Pancreas (tissue), 10 donors: Measurements from ENCODE around the gene ZACN. TPM values are rescaled to one million over a fixed set of nuclear protein-coding genes. Genes with fewer than 3 reads are reported as not detected.
A peak's percentile ranks its signal among the peaks of the same experiment; 100 is the strongest.

Experiments
- ATAC-seq, 4 donors: fragments of 200-7000 bp; cut with Tn5 transposase; one replicate each; pipeline versions ENCODE4 v1.8.0 to v1.9.1; 2020; ENCODE audit warnings: mild to moderate bottlenecking in 4 of 4, moderate library complexity in 4 of 4
- DNase-seq, 6 donors: peaks; one replicate each; pipeline ENCODE4 v3.0.0-alpha.2; 2020
- FAIRE-seq: peaks from 2 replicates; lab custom pipeline; 2012; peaks lifted over from hg19 to GRCh38; lab: Jason Lieb, UNC
- H3K27ac ChIP-seq, 4 donors: fragments of 200-600 bp; sonication (generic); 1 replicate in 3 of 4; 2 replicates in 1 of 4; pipeline versions ENCODE4 v1.5.0 to v1.8.0; 2020
- H3K27me3 ChIP-seq, 4 donors: fragments of 200-600 bp; one replicate each; pipeline ENCODE4 v1.8.0; 2021
- H3K36me3 ChIP-seq, 3 donors: fragments of 200-600 bp; sonication (generic) in 1 of 3; one replicate each; pipeline versions ENCODE4 v1.5.0 to v1.8.0; 2020 to 2021
- H3K4me1 ChIP-seq, 3 donors: fragments of 200-600 bp; one replicate each; pipeline ENCODE4 v1.8.0; 2021
- H3K4me3 ChIP-seq, 4 donors: fragments of 200-600 bp; sonication (generic) in 2 of 4; one replicate each; pipeline versions ENCODE4 v1.5.0 to v1.8.0; 2020 to 2021
- H3K9me3 ChIP-seq, 4 donors: fragments of 200-600 bp; one replicate each; pipeline ENCODE4 v1.8.0; 2021
- CTCF ChIP-seq, 4 donors: fragments of 200-600 bp; sonication (generic) in 3 of 4; IDR thresholded peaks; one replicate each; pipeline versions ENCODE4 v1.5.0 to v1.8.0; 2021; ENCODE audit warnings: antibody characterized with exemption in 4 of 4
- WGBS, 2 donors: extraction: QIAGEN DNeasy Blood & Tissue Kit; methylation state at CpG; one replicate each; pipeline ENCODE4 v1.1.7; 2013; 5-methylcytosine and 5-hydroxymethylcytosine counted together
- intact Hi-C, 3 donors: fragments of 100-400 bp; cut with DNase I; formaldehyde crosslinking; loops; one replicate each; pipeline versions ENCODE4 v1.11.1 to v1.14.2; 2022
- polyA plus RNA-seq, 2 donors: library from polyadenylated mRNA; stranded (reverse); fragments of 200-250 nt; gene quantifications; one replicate each; pipeline ENCODE4 v1.2.3, GENCODE V29; 2013
- total RNA-seq, 6 donors: library from RNA; stranded (reverse); fragmentation: NEBNext Ultra II Directional in 4 of 6; extraction: Animal tissue kit (Norgen Biotek cat#: 25700) in 4 of 6; gene quantifications; one replicate each; pipeline versions ENCODE4 v1.2.1 to v1.2.4, GENCODE V29; 2021 to 2023
- donor health status: healthy with polysubstance abuse.
- donor health status: DM: no; HTN: no; CAD: no; lungs with moderate emphysema.
- donor health status: DM: no; HTN: no; CAD: no.
- donor health status: control.
- donor health status: control.
- donor health status: Bipolar disorder and iron deficiency.
- donor health status: DM: yes; HTN: yes; CAD: no.
- donor health status: DM: no; HTN: no; CAD: no.
- donor health status: DM: no; HTN: no; CAD: no.
- donor health status: DM: yes; HTN: yes; CAD: no.

ZACN gene
- total and polyA plus RNA-seq, 8 donors, result 0.06 to 4.2 (median 3.4) TPM; not detected in 5

DNA sequence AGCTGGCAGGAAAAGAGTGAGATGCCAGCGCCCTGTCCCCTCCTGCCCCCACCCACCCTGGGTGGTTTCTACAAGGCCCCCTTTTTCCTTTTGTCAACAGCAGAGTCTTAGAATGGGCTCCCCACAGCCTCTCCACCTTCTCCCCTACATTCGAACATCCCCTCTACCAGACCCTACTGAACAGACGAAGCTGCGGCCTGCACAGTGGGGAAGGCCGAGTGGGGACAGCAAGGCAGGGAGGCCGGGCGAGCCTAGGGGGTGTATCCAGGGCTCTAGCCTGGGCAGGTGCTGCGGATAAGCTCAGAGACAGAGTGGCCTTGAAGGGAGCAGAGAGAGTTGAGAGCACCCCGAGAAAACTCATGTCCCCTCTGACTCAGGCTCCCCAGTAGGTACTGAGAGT, 7.4 kb downstream of the ZACN start:
- H3K4me1 ChIP-seq, result no peaks in the 10 kb centered on the region
- H3K36me3 ChIP-seq, result peaks cover 0 to 73% (median 27%) of the 10 kb centered on the region in 3 donors
- 93% methylated on average over 9 of the region's 9 CpGs for WGBS, 2 donors
- DNase-seq (no peak), FAIRE-seq (no peak), ATAC-seq (no peak)
- TF ChIP-seq CTCF (IDR thresholded peaks at IDR 0.05), result no peak
- no peak overlapping the region for H3K27ac ChIP-seq
- no peaks in the 10 kb centered on the region for H3K27me3 ChIP-seq
- no peaks in the 10 kb centered on the region for H3K9me3 ChIP-seq
- no peak overlapping the region for H3K4me3 ChIP-seq
- intact Hi-C loops, result no loop called here

- Histone ChIP-seq H3K4me3 (no peak overlapping the region), H3K36me3 (peaks cover 0 to 74% (median 28%) of the 10 kb centered on the region in 3 donors), H3K27me3 (no peaks in the 10 kb centered on the region), H3K9me3 (no peaks in the 10 kb centered on the region), H3K27ac (no peak overlapping the region), H3K4me1 (no peaks in the 10 kb centered on the region)
- WGBS, 2 donors, result 85 to 96% methylated on average over 11 of the region's 11 CpGs
- FAIRE-seq (no peak), ATAC-seq (no peak), DNase-seq (peak in 1 of 6 donors; percentile 61)
- intact Hi-C loops, result no loop called here
- no peak for TF ChIP-seq CTCF (IDR thresholded peaks at IDR 0.05)
Observed at GRCh38 chr17:76087531-76087930, 8.5 kb downstream of the ZACN start.

DNA sequence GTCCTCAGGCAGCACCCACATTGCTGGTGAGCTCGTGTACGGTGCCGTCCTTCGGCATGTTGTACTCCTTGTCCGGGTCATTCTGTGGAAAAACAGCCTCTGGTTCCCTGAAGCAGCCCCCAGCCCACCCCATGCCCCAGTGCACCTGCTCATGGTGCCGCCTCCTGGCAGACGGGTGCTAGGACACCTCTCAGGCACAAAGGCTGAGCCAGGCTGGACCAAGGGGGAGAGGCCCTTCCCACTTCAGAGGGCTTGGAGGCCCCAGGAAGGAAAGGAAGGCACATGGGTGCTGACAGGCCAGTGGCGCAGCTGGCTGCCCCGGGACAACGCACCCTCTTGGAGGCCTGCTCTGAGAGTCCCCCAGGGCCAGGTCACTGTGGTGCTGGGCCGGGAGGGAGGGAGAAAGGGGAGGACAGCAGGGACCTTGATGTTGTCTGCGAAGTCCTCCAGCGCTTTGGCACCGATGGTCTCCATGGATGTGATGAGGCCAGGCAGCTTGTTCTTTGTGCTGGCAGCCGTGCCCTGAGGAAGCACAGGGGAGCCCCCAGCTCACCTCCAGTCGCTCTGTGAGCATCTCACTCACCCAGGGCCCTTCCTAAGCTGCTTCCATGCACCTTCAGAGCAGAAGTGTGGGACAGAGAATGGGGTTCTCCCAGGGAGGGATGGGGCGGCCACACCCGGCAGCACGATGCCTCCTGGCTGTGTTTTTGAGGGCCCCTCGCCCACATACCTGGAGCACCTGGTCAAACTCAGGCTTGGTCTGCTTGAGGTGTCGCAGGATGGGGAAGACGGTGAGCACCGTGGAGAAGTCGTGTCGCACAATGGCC, 9.3 kb downstream of the ZACN start:
- Histone ChIP-seq H3K4me3 (no peak overlapping the region), H3K27ac (no peak overlapping the region), H3K27me3 (no peaks in the 10 kb centered on the region), H3K36me3 (peaks cover 0 to 74% (median 28%) of the 10 kb centered on the region in 3 donors), H3K9me3 (no peaks in the 10 kb centered on the region), H3K4me1 (no peaks in the 10 kb centered on the region)
- TF ChIP-seq CTCF (IDR thresholded peaks at IDR 0.05), result no peak
- intact Hi-C loops, result no loop called here
- DNase-seq (peak in 2 of 6 donors; percentile 43 to 67), FAIRE-seq (no peak), ATAC-seq (no peak)
- 89 to 94% methylated on average over 24 to 25 of the region's 25 CpGs for WGBS, 2 donors

- Histone ChIP-seq H3K27ac (no peak overlapping the region), H3K27me3 (no peaks in the 10 kb centered on the region), H3K4me3 (no peak overlapping the region), H3K36me3 (peaks cover 0 to 77% (median 31%) of the 10 kb centered on the region in 3 donors), H3K9me3 (no peaks in the 10 kb centered on the region), H3K4me1 (no peaks in the 10 kb centered on the region)
- WGBS, 2 donors, result 96 to 97% methylated on average over 25 of the region's 25 CpGs
- intact Hi-C loops, result no loop called here
- DNase-seq (peak in 2 of 6 donors; percentile 57 to 74), ATAC-seq (no peak), FAIRE-seq (no peak)
- TF ChIP-seq CTCF (IDR thresholded peaks at IDR 0.05), result no peak
Observed at GRCh38 chr17:76088868-76089576, 10.0 kb downstream of the ZACN start.
